Hepatic stellate cell (primary cell): ENCODE data around the gene ADGRD1.
A peak's percentile ranks its signal among the peaks of the same experiment; 100 is the strongest.
"Not testable (repeated sequence)": the region's sequence is repeated elsewhere in the genome, so short reads cannot be mapped to it uniquely, and the experiment has no call there.

Source experiments
- DNase-seq: peaks from one replicate; pipeline ENCODE4 v3.0.0; 2011; ENCODE audit warnings: low spot score

ADGRD1 gene

DNA sequence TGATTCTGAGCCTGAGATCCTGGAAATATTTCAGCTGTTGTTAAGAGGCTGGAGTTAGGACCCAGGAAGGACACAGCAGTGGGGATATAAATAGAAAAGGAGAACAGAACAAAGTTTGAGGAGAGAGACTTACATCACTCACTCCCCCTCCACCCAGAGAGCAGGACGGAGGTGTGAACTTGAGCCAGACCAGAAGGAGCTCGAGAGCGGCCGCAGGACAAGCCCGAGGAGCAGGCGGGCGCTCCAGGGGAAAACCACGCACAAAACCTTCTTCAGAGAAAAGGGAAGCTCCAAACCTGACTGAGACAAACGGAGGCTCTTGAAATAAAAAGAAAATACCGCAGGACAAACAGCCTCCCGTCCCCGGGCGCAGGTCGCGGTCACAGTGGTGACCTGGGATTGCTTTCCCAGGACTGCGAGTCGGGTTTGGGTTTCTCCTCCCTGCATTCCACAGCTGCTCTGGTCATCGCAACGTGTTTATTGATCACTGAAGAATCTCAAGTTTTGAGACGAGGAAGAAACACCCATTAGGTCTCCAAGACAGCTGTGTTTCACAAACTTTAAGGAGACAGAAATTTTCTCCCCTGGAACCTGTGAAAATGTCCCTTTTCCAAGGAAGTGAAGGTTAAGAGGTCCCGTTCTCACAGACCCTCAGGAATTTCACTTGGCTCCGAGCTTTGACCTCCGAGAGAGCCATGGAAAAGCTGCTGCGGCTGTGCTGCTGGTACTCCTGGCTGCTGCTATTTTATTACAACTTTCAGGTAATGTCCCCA lies at the start of gene ADGRD1:
TSS of gene ADGRD1 (plus strand) at position 137 of the 773 bp plus-strand sequence. CDS start at position 696, 559 bp downstream.
- peak; percentile 37 for DNase-seq

GRCh38 chr12:130904064-130904463 lies 49.6 kb upstream of the ADGRD1 start:
- DNase-seq = no peak

DNA sequence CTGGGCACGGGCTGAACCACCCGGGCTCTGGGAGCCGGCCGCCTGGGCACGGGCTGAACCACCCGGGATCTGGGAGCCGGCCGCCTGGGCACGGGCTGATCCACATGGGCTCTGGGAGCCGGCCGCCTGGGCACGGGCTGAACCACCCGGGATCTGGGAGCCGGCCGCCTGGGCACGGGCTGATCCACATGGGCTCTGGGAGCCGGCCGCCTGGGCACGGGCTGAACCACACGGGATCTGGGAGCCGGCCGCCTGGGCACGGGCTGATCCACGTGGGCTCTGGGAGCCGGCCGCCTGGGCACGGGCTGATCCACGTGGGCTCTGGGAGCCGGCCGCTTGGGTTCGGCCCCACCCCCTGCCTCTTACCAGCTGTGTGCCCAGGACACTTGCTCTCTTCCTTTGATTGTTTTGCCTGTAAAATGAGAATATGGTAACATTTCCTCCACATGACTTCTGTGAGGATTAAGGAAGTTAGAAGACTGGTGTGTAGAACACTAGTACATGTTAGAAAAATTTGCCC lies 48.7 kb upstream of the ADGRD1 start:
- DNase-seq = not testable (repeated sequence)

GRCh38 chr12:130909111-130909510 lies 44.6 kb upstream of the ADGRD1 start:
- no peak for DNase-seq

DNA sequence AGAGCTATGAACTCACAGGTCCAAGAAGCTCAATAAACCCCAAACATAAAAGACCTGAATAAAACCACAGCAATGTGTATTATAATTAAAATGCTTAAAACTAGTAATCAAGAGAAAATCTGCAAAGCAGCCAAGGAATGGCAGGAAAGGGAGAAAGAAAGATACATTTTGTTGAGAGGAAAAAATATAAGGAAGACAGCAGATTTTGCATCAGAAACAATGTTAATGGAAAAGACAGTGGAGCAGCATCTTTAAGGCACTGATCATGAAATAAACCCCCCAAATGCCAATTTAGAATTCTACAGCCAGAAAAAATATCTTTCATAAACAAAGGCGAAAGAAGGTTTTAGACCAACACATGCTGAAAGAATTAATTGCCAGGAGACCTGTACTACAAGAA lies 42.5 kb upstream of the ADGRD1 start:
- DNase-seq = no peak

DNA sequence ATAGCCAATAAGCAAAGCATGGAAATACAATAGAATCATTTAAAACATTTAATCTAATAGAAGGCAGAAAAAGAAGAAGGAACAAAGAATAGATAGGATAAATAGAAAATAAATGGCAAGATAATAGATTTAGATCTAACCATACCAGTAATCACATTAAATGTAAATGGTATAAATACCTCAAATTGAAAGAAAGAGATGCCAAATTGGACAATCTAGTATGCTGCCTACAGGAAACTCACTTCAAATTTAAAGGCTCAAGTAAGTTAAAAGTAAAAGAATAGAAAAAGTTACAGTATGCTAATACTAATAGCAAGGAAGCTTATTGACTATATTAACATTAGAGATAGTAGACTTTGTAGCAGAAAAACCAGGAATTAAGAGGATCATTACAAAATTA lies 41.8 kb upstream of the ADGRD1 start:
- DNase-seq = no peak

GRCh38 chr12:130916241-130916911 lies 37.3 kb upstream of the ADGRD1 start:
- peak; percentile 23 for DNase-seq

DNA sequence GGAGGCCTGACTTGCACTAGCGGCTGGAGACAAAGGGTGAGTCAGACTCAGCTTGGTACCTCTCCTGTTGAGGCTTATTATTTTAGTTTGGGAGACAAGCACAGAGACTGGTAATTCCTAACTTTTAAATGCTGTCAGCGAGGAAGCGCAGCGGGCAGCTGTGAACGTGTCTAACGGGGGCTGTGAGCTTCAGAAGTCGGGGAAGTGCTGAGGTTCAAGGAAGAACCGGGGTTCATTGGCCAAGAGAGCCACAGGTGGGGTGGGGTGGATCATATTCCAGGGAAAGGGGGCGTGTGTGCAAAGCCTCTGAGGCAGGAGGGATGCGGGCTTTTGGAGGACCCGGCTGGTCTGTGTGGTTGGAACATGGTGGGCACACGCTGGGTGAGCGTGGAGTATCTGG lies 36.1 kb upstream of the ADGRD1 start:
- DNase-seq = no peak

DNA sequence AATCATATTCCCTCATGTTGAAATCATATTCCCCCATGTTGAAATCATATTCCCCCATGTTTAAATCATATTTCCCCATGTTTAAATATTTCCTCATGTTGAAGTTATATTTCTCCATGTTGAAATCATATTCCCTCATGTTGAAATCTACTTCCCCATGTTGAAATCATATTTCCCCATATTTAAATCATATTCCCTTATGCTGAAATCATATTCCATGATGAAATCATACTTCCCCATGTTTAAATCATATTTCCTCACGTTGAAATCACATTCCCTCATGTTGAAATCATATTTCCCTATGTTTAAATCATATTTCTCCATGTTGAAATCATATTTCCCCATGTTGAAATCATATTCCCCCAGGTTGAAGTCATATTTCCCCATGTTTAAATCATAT lies 34.6 kb upstream of the ADGRD1 start:
- no peak for DNase-seq

DNA sequence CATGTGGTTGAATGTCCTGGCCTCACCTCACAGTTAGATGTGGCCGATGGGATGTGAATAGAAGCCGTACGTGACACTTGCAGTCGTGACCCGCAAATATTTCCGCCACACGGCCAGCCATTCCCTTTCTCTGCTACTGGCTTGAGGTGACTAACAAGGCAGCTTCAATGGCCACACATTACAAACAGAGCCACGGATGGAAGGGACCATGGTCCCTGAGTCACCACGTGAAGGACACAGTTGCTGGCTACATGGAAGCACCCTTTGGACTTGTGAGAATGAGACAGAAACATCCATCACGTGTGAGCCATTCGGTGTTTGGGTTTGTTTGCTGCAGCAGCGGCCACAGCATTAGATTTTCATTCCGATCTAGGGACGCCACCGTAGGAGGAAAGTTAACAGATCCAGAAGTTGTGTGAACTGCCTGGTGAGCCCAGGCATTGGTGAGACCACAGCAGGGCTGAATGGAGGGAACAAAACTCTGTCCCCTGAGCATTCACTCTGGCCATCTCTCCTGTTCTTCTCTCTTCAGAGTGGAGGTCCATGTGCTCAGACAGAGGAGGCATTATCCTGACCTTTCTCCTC lies 33.5 kb upstream of the ADGRD1 start:
- DNase-seq = no peak

DNA sequence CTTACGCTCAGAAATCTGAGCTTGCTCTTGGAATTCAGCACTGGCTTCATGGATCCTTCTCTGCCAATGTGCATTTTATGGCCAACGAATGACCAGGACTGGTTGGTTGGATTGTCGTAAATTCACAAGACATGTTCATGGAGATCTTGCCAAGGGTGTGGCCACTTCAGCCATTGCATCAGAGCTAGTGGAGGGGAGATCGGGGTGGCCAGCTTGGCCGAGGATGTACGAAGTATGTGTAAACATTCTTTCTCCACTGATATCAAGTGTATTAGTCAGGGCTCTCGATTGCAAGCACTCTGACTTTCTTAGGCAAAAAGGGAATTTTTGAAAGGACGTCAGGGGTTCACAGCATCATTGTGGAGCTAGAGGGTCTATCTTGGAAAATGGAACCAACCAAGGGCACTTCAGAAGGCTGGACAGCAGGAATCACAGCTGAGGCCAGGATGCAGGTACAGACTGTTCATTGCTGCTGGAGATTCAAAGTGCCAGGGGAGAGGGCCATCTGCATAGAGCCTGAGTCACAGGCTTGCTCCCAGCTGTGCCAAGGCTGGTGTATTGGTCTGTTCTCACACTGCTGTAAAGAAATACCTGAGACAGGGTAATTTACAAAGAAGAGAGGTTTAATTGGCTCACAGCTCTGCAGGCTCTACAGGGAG lies 32.9 kb upstream of the ADGRD1 start:
- DNase-seq = peak; percentile 31

- DNase-seq = no peak
Measured at GRCh38 chr12:130922511-130922953, 31.2 kb upstream of the ADGRD1 start.

GRCh38 chr12:130924966-130925665 lies 28.6 kb upstream of the ADGRD1 start:
- DNase-seq = no peak

DNA sequence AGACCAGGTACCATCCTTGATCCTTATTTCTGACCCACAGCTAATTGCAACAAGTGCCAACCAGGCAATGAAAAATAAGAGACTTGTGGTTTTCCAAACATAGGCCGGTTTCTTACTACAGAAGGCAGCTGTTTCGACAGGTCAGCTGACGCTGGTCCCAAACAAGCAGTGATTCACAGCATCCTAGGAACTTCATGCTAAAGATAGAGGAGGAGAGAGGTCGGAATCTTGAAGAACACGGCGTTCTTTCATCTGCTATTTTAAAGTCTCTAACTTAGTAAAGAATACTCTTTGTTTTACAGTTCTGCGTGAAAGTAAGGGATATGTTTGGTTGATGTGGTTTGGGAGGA lies 28.1 kb upstream of the ADGRD1 start:
- no peak for DNase-seq

- no peak for DNase-seq
Measured at GRCh38 chr12:130929363-130929762, 24.3 kb upstream of the ADGRD1 start.

DNA sequence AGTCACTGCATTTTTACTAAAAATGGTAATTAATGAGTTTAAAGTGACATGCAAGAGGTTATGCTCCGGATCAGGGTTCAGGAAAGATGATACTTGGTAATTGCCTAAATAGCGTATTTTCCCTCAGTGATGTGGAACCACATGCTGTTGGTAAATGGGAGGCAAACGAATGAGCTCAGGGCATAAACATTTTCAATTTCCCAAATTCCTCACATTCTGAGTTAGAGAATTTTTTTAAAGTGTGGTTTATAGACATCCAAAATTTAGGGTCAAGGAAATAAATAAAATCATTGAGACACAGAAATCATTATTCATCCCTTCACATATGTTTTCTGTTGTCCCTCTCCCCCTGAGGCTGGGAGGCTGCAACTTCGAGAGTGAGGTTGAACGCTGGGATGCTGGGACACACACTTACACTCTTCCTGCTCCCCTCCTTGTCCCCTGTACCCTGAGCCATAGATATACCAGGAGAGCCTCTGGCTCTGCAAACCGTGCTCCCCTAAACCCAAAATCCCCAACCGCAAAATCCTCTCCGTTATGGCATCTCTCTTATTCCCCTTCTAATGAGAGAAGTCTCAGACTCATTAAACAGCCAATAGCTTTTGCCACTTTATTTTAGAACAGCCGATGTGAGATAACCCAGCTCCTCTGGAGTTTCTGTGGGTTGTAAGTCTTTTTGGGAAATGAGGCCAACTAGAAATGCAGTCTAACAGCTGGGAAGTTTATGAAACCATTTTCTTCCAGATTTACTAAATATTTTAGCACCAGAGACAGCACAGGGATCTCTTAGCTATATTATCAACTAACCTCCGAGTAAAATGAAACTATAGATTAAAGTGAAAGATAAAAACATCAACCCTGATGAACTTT lies 21.4 kb upstream of the ADGRD1 start:
- DNase-seq = no peak

GRCh38 chr12:130933269-130933995 lies 20.3 kb upstream of the ADGRD1 start:
- no peak for DNase-seq

- DNase-seq = no peak
Measured at GRCh38 chr12:130934753-130935152, 19.0 kb upstream of the ADGRD1 start.

DNA sequence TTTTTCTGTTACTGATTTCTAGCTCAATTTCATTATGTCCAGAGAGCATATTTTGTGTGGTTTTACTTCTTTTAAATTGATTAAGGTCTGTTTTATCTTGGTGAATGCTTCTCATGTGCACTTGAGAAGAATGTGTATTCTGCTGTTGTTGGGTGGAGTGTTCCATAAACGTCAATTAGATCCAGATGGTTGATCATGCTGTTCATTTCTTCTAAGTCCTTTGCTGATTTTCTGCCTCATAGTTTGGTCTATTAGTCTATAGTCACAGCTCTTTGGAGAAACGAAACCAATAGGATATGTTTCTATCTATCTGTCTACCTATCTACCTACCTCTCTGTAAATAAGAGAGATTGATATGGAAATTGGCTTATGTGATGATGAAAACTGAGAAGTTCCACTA lies 17.1 kb upstream of the ADGRD1 start:
- no peak for DNase-seq

- DNase-seq = no peak
Measured at GRCh38 chr12:130937063-130937462, 16.6 kb upstream of the ADGRD1 start.
